HepG2 (cell line): ENCODE data around the gene GIPC1. TPM values are rescaled to one million over a fixed set of nuclear protein-coding genes. Genes with fewer than 3 reads are reported as not detected.
A peak's percentile ranks its signal among the peaks of the same experiment; 100 is the strongest.

Source experiments
- ATM ChIP-seq: fragments of 450-650 bp; IDR thresholded peaks from 2 replicates; pipeline ENCODE4 v1.7.1; 2017; ENCODE audit warnings: mild to moderate bottlenecking, borderline replicate concordance
- ATRX ChIP-seq: sonication (generic); formaldehyde crosslinking; IDR thresholded peaks from 2 replicates; pipeline ENCODE4 v1.4.0; 2020; ENCODE audit warnings: missing genetic modification reagents, borderline replicate concordance
- CHD4 ChIP-seq: fragments of 200-600 bp; sonication (generic); IDR thresholded peaks from 2 replicates; pipeline ENCODE4 v1.7.0; 2017; ENCODE audit warnings: mild to moderate bottlenecking, low read length, borderline replicate concordance
- ELF3 ChIP-seq: IDR thresholded peaks from 2 replicates; pipeline ENCODE4 v1.6.1; 2016; ENCODE audit warnings: missing genetic modification reagents, missing compliant biosample characterization
- FOXA1 ChIP-seq, 2 experiments: fragments of 450-650 bp in 1 of 2; sonication (generic) in 1 of 2; formaldehyde crosslinking in 1 of 2; IDR thresholded peaks; 2 replicates each; pipeline versions ENCODE4 v1.4.0 to v1.6.1; 2016 to 2020; ENCODE audit warnings: missing genetic modification reagents in 1 of 2
- KDM4B ChIP-seq: sonication (generic); formaldehyde crosslinking; IDR thresholded peaks from 2 replicates; pipeline ENCODE4 v1.4.0; 2020; ENCODE audit warnings: missing genetic modification reagents
- LCORL ChIP-seq, 2 experiments: fragments of 450-650 bp in 1 of 2; sonication (generic) in 1 of 2; formaldehyde crosslinking in 1 of 2; IDR thresholded peaks; 2 replicates each; pipeline versions ENCODE4 v1.5.0 to v1.6.1; 2017 to 2020; ENCODE audit warnings: antibody characterized with exemption in 1 of 2, missing genetic modification reagents in 1 of 2
- NR3C1 ChIP-seq: sonication (generic); formaldehyde crosslinking; IDR thresholded peaks from 2 replicates; pipeline ENCODE4 v1.4.0; 2020; ENCODE audit warnings: missing genetic modification reagents
- POLR2AphosphoS5 ChIP-seq: IDR thresholded peaks from 2 replicates; pipeline ENCODE4 v1.6.1; 2012; ENCODE audit warnings: low read depth, low read length
- SAP130 ChIP-seq: IDR thresholded peaks from 2 replicates; pipeline ENCODE4 v1.6.1; 2016; ENCODE audit warnings: low read depth
- TFE3 ChIP-seq: IDR thresholded peaks from 2 replicates; pipeline ENCODE4 v1.6.1; 2016
- ZFP82 ChIP-seq: sonication (generic); formaldehyde crosslinking; IDR thresholded peaks from 2 replicates; pipeline ENCODE4 v1.5.1; 2020; ENCODE audit warnings: mild to moderate bottlenecking, missing genetic modification reagents, borderline replicate concordance
- ZNF547 ChIP-seq: sonication (generic); formaldehyde crosslinking; IDR thresholded peaks from 2 replicates; pipeline ENCODE4 v1.5.1; 2020; ENCODE audit warnings: mild to moderate bottlenecking, missing genetic modification reagents
- polyA plus RNA-seq, 8 experiments: library from polyadenylated mRNA; depleted of rRNA in 3 of 8; stranded (reverse) in 7 of 8; unstranded in 1 of 8; fragments of >200 nt; fragmentation: Illumina TruSeq in 4 of 8; extraction: Trizol in 4 of 8; gene quantifications; 2 replicates each; pipeline versions ENCODE4 v1.2.1 to v1.2.3, GENCODE V29; 2011 to 2016; ENCODE audit warnings: low read depth in 4 of 8, missing spikeins in 1 of 8, mixed read lengths in 1 of 8; ENCODE audit not compliant: insufficient read depth in 1 of 8
- total RNA-seq, 5 experiments: library from RNA; depleted of rRNA; stranded (reverse); fragments of >200 nt; fragmentation: Illumina TruSeq; extraction: Trizol; gene quantifications; 2 replicates each; pipeline ENCODE4 v1.2.3, GENCODE V29; 2016; ENCODE audit warnings: low read depth in 1 of 5
- TF ChIP-seq, protein P1 (sequence below): sonication (generic); formaldehyde crosslinking; IDR thresholded peaks from 2 replicates; pipeline ENCODE4 v1.5.0; 2020; ENCODE audit warnings: mild to moderate bottlenecking, missing genetic modification reagents
- TF ChIP-seq, protein P2 (sequence below): IDR thresholded peaks from 2 replicates; pipeline ENCODE4 v1.6.1; 2016; ENCODE audit warnings: low read depth
- TF ChIP-seq, protein P3 (sequence below): sonication (generic); formaldehyde crosslinking; IDR thresholded peaks from 2 replicates; pipeline ENCODE4 v1.4.0; 2020; ENCODE audit warnings: missing genetic modification reagents
- TF ChIP-seq, protein P4 (sequence below): sonication (generic); formaldehyde crosslinking; IDR thresholded peaks from 2 replicates; pipeline ENCODE4 v1.9.0; 2022; ENCODE audit warnings: missing genetic modification reagents, mild to moderate bottlenecking, borderline replicate concordance
- TF ChIP-seq, protein P5 (sequence below): sonication (generic); formaldehyde crosslinking; conservative IDR thresholded peaks from 2 replicates; pipeline ENCODE4 v1.4.0; 2020; ENCODE audit warnings: missing genetic modification reagents

The GIPC1 gene
- total and polyA plus RNA-seq, 2 of the 13 experiments (the other 11 are each of a cell fraction or from before 2014, with no cell fraction given) = 27.1 to 48.1 TPM

DNA sequence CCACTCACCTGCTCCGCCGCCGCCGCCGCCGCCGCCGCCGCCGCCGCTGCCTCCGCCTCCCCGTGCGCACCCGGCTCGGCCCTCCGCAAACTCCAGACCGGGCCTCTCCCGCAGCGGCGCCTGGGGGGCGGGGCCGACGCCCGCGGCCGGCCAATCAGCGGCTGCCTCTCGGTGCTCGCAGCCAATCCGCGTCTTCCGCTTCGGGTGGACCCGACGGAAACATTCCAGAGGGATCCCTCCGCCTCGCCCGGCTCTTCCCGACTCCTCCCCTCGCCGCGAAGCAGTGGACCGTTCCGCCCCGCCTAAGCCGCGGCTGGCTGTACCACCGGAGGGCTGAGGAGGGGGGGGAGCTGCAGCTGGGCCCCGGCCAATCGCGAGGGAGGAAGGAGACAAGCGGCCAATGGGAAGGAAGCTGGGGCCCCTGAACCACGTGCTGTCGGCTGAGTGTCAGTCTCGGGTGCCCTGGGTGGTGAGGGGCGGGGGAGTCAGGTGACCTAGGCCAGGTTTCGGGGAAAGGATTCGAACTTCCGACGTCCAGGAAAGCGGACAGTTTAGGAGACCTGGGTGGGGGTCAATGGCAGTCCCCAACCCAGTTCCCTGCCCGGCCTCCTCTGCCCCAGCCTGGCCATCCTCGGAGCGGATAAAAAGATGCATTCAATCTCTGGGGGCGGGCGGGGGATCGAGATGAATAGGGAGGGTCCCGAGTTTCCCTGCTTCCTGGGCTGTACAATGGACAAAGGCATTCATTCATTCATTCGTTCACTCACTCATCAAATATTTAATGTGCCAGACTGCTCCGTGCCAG is at the start of gene GIPC1 (continued):
- TF ChIP-seq, protein P1, sequence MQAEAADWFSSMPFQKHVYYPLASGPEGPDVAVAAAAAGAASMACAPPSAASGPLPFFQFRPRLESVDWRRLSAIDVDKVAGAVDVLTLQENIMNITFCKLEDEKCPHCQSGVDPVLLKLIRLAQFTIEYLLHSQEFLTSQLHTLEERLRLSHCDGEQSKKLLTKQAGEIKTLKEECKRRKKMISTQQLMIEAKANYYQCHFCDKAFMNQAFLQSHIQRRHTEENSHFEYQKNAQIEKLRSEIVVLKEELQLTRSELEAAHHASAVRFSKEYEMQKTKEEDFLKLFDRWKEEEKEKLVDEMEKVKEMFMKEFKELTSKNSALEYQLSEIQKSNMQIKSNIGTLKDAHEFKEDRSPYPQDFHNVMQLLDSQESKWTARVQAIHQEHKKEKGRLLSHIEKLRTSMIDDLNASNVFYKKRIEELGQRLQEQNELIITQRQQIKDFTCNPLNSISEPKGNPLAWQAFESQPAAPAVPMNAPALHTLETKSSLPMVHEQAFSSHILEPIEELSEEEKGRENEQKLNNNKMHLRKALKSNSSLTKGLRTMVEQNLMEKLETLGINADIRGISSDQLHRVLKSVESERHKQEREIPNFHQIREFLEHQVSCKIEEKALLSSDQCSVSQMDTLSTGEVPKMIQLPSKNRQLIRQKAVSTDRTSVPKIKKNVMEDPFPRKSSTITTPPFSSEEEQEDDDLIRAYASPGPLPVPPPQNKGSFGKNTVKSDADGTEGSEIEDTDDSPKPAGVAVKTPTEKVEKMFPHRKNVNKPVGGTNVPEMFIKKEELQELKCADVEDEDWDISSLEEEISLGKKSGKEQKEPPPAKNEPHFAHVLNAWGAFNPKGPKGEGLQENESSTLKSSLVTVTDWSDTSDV = no peak
- TF ChIP-seq, protein P2, sequence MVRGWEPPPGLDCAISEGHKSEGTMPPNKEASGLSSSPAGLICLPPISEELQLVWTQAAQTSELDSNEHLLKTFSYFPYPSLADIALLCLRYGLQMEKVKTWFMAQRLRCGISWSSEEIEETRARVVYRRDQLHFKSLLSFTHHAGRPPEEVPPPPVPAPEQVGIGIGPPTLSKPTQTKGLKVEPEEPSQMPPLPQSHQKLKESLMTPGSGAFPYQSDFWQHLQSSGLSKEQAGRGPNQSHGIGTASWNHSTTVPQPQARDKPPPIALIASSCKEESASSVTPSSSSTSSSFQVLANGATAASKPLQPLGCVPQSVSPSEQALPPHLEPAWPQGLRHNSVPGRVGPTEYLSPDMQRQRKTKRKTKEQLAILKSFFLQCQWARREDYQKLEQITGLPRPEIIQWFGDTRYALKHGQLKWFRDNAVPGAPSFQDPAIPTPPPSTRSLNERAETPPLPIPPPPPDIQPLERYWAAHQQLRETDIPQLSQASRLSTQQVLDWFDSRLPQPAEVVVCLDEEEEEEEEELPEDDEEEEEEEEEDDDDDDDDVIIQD (CRISPR knock-in tag) = peak; percentile 66
- TF ChIP-seq KDM4B (CRISPR knock-in tag) = no peak
- peak; percentile 92 for TF ChIP-seq SAP130 (CRISPR knock-in tag)
- TF ChIP-seq, protein P3, sequence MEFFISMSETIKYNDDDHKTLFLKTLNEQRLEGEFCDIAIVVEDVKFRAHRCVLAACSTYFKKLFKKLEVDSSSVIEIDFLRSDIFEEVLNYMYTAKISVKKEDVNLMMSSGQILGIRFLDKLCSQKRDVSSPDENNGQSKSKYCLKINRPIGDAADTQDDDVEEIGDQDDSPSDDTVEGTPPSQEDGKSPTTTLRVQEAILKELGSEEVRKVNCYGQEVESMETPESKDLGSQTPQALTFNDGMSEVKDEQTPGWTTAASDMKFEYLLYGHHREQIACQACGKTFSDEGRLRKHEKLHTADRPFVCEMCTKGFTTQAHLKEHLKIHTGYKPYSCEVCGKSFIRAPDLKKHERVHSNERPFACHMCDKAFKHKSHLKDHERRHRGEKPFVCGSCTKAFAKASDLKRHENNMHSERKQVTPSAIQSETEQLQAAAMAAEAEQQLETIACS = no peak
- TF ChIP-seq FOXA1 (IDR thresholded peaks at IDR 0.05) = no peak
- no peak for TF ChIP-seq FOXA1 (CRISPR knock-in tag; IDR thresholded peaks at IDR 0.05)
- TF ChIP-seq POLR2AphosphoS5 = no peak
- peak; percentile 76; the same call in 1 of the 2 replicates for TF ChIP-seq ELF3 (CRISPR knock-in tag)
- TF ChIP-seq TFE3 (CRISPR knock-in tag) = peak; percentile 96
- TF ChIP-seq NR3C1 = no peak
- TF ChIP-seq ATRX = no peak
- TF ChIP-seq ATM = no peak
- no peak for TF ChIP-seq ZFP82
- TF ChIP-seq, protein P4, sequence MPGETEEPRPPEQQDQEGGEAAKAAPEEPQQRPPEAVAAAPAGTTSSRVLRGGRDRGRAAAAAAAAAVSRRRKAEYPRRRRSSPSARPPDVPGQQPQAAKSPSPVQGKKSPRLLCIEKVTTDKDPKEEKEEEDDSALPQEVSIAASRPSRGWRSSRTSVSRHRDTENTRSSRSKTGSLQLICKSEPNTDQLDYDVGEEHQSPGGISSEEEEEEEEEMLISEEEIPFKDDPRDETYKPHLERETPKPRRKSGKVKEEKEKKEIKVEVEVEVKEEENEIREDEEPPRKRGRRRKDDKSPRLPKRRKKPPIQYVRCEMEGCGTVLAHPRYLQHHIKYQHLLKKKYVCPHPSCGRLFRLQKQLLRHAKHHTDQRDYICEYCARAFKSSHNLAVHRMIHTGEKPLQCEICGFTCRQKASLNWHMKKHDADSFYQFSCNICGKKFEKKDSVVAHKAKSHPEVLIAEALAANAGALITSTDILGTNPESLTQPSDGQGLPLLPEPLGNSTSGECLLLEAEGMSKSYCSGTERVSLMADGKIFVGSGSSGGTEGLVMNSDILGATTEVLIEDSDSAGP (CRISPR knock-in tag) = peak; percentile 59; the same call in 1 of the 2 replicates
- peak; percentile 89 for TF ChIP-seq ZNF547
- no peak for TF ChIP-seq LCORL (IDR thresholded peaks at IDR 0.05)
- peak; percentile 35; the same call in 1 of the 2 replicates for TF ChIP-seq LCORL (CRISPR knock-in tag; IDR thresholded peaks at IDR 0.05)
- peak; percentile 76; the same call in 1 of the 2 replicates for TF ChIP-seq CHD4
- TF ChIP-seq, protein P5, sequence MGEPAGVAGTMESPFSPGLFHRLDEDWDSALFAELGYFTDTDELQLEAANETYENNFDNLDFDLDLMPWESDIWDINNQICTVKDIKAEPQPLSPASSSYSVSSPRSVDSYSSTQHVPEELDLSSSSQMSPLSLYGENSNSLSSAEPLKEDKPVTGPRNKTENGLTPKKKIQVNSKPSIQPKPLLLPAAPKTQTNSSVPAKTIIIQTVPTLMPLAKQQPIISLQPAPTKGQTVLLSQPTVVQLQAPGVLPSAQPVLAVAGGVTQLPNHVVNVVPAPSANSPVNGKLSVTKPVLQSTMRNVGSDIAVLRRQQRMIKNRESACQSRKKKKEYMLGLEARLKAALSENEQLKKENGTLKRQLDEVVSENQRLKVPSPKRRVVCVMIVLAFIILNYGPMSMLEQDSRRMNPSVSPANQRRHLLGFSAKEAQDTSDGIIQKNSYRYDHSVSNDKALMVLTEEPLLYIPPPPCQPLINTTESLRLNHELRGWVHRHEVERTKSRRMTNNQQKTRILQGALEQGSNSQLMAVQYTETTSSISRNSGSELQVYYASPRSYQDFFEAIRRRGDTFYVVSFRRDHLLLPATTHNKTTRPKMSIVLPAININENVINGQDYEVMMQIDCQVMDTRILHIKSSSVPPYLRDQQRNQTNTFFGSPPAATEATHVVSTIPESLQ (CRISPR knock-in tag) = no peak
